MM.1S (cell line): Measurements from ENCODE around the gene DPP10.
"Not testable (repeated sequence)": the region's sequence is repeated elsewhere in the genome, so short reads cannot be mapped to it uniquely, and the experiment has no call there.

Source experiments
- DNase-seq: peaks from one replicate; pipeline ENCODE4 v3.0.0-alpha.2; 2015
- H2AFZ ChIP-seq: fragments of 300-600 bp; sonication (generic); 2 replicates; pipeline ENCODE4 v1.6.0; 2016; ENCODE audit warnings: antibody characterized with exemption, low read length
- H3F3A ChIP-seq: fragments of 300-600 bp; sonication (generic); 2 replicates; pipeline ENCODE4 v1.6.1; 2016; ENCODE audit warnings: mild to moderate bottlenecking, antibody characterized with exemption, low read length, moderate library complexity, mixed read lengths; ENCODE audit not compliant: insufficient read depth
- H3K27ac ChIP-seq: fragments of 300-600 bp; sonication (generic); 2 replicates; pipeline ENCODE4 v1.5.1; 2016; ENCODE audit warnings: mild to moderate bottlenecking, low read length
- H3K27me3 ChIP-seq: fragments of 300-600 bp; sonication (generic); replicated peaks from 2 replicates; pipeline ENCODE4 v1.6.0; 2016; ENCODE audit warnings: low read length; ENCODE audit not compliant: insufficient read depth
- H3K36me3 ChIP-seq: fragments of 300-600 bp; sonication (generic); replicated peaks from 2 replicates; pipeline ENCODE4 v1.6.1; 2016; ENCODE audit warnings: mild to moderate bottlenecking, low read length, mixed read lengths; ENCODE audit not compliant: insufficient read depth
- H3K4me1 ChIP-seq: fragments of 300-600 bp; sonication (generic); 2 replicates; pipeline ENCODE4 v1.6.1; 2016; ENCODE audit warnings: low read length, mixed read lengths
- H3K4me2 ChIP-seq: fragments of 300-600 bp; sonication (generic); 2 replicates; pipeline ENCODE4 v1.6.0; 2016; ENCODE audit warnings: low read depth, low read length
- H3K4me3 ChIP-seq: fragments of 300-600 bp; sonication (generic); 2 replicates; pipeline ENCODE4 v1.5.1; 2016; ENCODE audit warnings: low read length, mixed read lengths
- H3K79me2 ChIP-seq: fragments of 300-600 bp; sonication (generic); 2 replicates; pipeline ENCODE4 v1.6.1; 2016; ENCODE audit warnings: mixed run types, low read length, mixed read lengths
- H3K9ac ChIP-seq: fragments of 300-600 bp; sonication (generic); 2 replicates; pipeline ENCODE4 v1.6.1; 2016; ENCODE audit warnings: low read length, mixed read lengths
- H3K9me2 ChIP-seq: fragments of 300-600 bp; sonication (generic); replicated peaks from 2 replicates; pipeline ENCODE4 v1.6.1; 2016; ENCODE audit warnings: mild to moderate bottlenecking, low read length, mixed read lengths; ENCODE audit not compliant: insufficient read depth
- H3K9me3 ChIP-seq: fragments of 300-600 bp; sonication (generic); replicated peaks from 2 replicates; pipeline ENCODE4 v1.6.1; 2016; ENCODE audit warnings: mild to moderate bottlenecking, low read length, mixed read lengths; ENCODE audit not compliant: insufficient read depth
- H4K20me1 ChIP-seq: fragments of 300-600 bp; sonication (generic); 2 replicates; pipeline ENCODE4 v1.6.1; 2016; ENCODE audit warnings: mild to moderate bottlenecking, low read length, moderate library complexity, mixed read lengths; ENCODE audit not compliant: insufficient read depth
- CTCF ChIP-seq: fragments of 300-600 bp; sonication (generic); IDR thresholded peaks from 2 replicates; pipeline ENCODE4 v1.5.1; 2016; ENCODE audit warnings: antibody characterized with exemption, low read length, mixed read lengths
- EZH2 ChIP-seq: fragments of 300-600 bp; sonication (generic); optimal IDR thresholded peaks from 2 replicates; pipeline ENCODE3; 2017; ENCODE audit warnings: low read depth, mild to moderate bottlenecking, antibody characterized with exemption, low read length, mixed read lengths
- EZH2phosphoT487 ChIP-seq: fragments of 300-600 bp; sonication (generic); IDR thresholded peaks from 2 replicates; pipeline ENCODE4 v1.6.1; 2018; ENCODE audit warnings: antibody characterized with exemption, low read length

Gene DPP10

GRCh38 chr2:114406347-114406746, 36.1 kb upstream of the DPP10 start:
- H3K4me3 ChIP-seq: no peak overlapping the region

DNA sequence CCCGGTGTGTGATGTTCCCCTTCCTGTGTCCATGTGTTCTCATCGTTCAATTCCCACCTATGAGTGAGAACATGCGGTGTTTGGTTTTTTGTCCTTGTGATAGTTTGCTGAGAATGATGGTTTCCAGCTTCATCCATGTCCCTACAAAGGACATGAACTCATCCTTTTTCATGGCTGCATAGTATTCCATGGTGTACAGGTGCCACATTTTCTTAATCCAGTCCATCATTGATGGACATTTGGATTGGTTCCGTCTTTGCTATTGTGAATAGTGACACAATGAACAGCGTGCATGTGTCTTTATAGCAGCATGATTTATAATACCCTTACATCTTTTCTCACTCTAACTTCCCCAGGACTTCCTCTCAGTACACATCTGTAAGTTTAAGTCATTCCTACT, 35.1 kb upstream of the DPP10 start:
- H4K20me1 ChIP-seq, H3K4me1 ChIP-seq, H3K36me3 ChIP-seq, H3K79me2 ChIP-seq, H3K9me3 ChIP-seq, H3K4me2 ChIP-seq, H3F3A ChIP-seq, H2AFZ ChIP-seq, DNase-seq, H3K9ac ChIP-seq, H3K9me2 ChIP-seq, H3K4me3 ChIP-seq, H3K27me3 ChIP-seq, H3K27ac ChIP-seq: not testable (repeated sequence)

More at GRCh38 chr2:114406347-114406746, 36.1 kb upstream of the DPP10 start:
- H3F3A ChIP-seq: no peaks in the 10 kb centered on the region
- no peaks in the 10 kb centered on the region for H3K27me3 ChIP-seq
- no peak overlapping the region for H3K4me2 ChIP-seq
- H3K9me2 ChIP-seq: no peaks in the 10 kb centered on the region
- H3K9me3 ChIP-seq: no peaks in the 10 kb centered on the region
- H3K36me3 ChIP-seq: no peaks in the 10 kb centered on the region
- no peak for DNase-seq
- H3K79me2 ChIP-seq: no peaks in the 10 kb centered on the region
- TF ChIP-seq EZH2phosphoT487 (no peak), EZH2 (no peak), CTCF (no peak)
- H2AFZ ChIP-seq: no peak overlapping the region
- no peaks in the 10 kb centered on the region for H4K20me1 ChIP-seq
- H3K27ac ChIP-seq: no peak overlapping the region
- H3K9ac ChIP-seq: no peak overlapping the region
- H3K4me1 ChIP-seq: peaks cover 4% of the 10 kb centered on the region

- H3K36me3 ChIP-seq: no peaks in the 10 kb centered on the region
- no peak overlapping the region for H2AFZ ChIP-seq
- H3K9me3 ChIP-seq: no peaks in the 10 kb centered on the region
- TF ChIP-seq EZH2 (no peak), EZH2phosphoT487 (no peak), CTCF (no peak)
- no peaks in the 10 kb centered on the region for H3K9me2 ChIP-seq
- no peaks in the 10 kb centered on the region for H3K79me2 ChIP-seq
- H3K27me3 ChIP-seq: no peaks in the 10 kb centered on the region
- H4K20me1 ChIP-seq: no peaks in the 10 kb centered on the region
- no peak for DNase-seq
- H3K4me1 ChIP-seq: no peaks in the 10 kb centered on the region
- H3K27ac ChIP-seq: no peak overlapping the region
- no peaks in the 10 kb centered on the region for H3F3A ChIP-seq
- H3K4me3 ChIP-seq: no peak overlapping the region
- no peak overlapping the region for H3K4me2 ChIP-seq
- no peak overlapping the region for H3K9ac ChIP-seq
Observed at GRCh38 chr2:114421781-114422180, 20.7 kb upstream of the DPP10 start.

GRCh38 chr2:114424699-114425098, 17.7 kb upstream of the DPP10 start:
- Histone ChIP-seq H3F3A (no peaks in the 10 kb centered on the region), H3K36me3 (no peaks in the 10 kb centered on the region), H3K9ac (no peak overlapping the region), H3K4me3 (no peak overlapping the region), H2AFZ (no peak overlapping the region), H3K9me2 (no peaks in the 10 kb centered on the region), H3K79me2 (no peaks in the 10 kb centered on the region), H3K4me1 (no peaks in the 10 kb centered on the region), H3K27ac (no peak overlapping the region), H3K9me3 (no peaks in the 10 kb centered on the region), H3K27me3 (no peaks in the 10 kb centered on the region), H4K20me1 (no peaks in the 10 kb centered on the region), H3K4me2 (no peak overlapping the region)
- TF ChIP-seq CTCF (no peak), EZH2 (no peak), EZH2phosphoT487 (no peak)
- DNase-seq: no peak
